Right ventricle myocardium inferior (tissue), 1 donor: ENCODE data around the gene EBNA1BP2. TPM values are rescaled to one million over a fixed set of nuclear protein-coding genes. Genes with fewer than 3 reads are reported as not detected.
"Not testable (repeated sequence)": the region's sequence is repeated elsewhere in the genome, so short reads cannot be mapped to it uniquely, and the experiment has no call there.

Experiments used
- ATAC-seq: fragments of 200-7000 bp; cut with Tn5 transposase; one replicate; pipeline ENCODE4 v1.9.1; 2020; ENCODE audit warnings: mild to moderate bottlenecking, moderate library complexity
- DNase-seq: peaks from one replicate; pipeline ENCODE4 v3.0.0; 2021; ENCODE audit errors: missing footprints
- intact Hi-C: fragments of 100-400 bp; cut with DNase I; formaldehyde crosslinking; loops from one replicate; pipeline ENCODE4 v1.11.0; 2022
- microRNA-seq: library from miRNA; unstranded; fragments of <30 nt; microRNA quantifications from one replicate; pipeline ENCODE4 v1.2.0, GENCODE V29; 2020
- total RNA-seq: library from RNA; stranded (reverse); fragmentation: NEBNext Ultra II Directional; extraction: Animal tissue kit (Norgen Biotek cat#: 25700); gene quantifications from one replicate; pipeline ENCODE4 v1.2.1, GENCODE V29; 2021
- donor health status: DM: no; HTN: yes; CAD: no; lungs with severe emphysema.

Gene EBNA1BP2
- total RNA-seq, 1 donor from 2014 or later: 26.8 TPM

GRCh38 chr1:43134640-43135039 is 37.5 kb downstream of the EBNA1BP2 start:
- intact Hi-C loops: no loop called here
- ATAC-seq: no peak
- no peak for DNase-seq

- ATAC-seq (no peak), DNase-seq (no peak)
- intact Hi-C loops: no loop called here
These were observed 38.0 kb downstream of the EBNA1BP2 start for GRCh38 chr1:43134068-43134467.

- DNase-seq: no peak
- no peak for ATAC-seq
- intact Hi-C loops: no loop called here
These were observed 42.7 kb downstream of the EBNA1BP2 start for GRCh38 chr1:43129426-43129825.

GRCh38 chr1:43128816-43129215 is 43.3 kb downstream of the EBNA1BP2 start:
- DNase-seq: no peak
- no peak for ATAC-seq
- intact Hi-C loops: no loop called here

GRCh38 chr1:43123031-43123430 is 49.1 kb downstream of the EBNA1BP2 start:
- DNase-seq: no peak
- intact Hi-C loops: no loop called here
- ATAC-seq: no peak

GRCh38 chr1:43121256-43121900 is 50.7 kb downstream of the EBNA1BP2 start:
- DNase-seq (no peak), ATAC-seq (no peak)
- intact Hi-C loops: no loop called here

GRCh38 chr1:43119928-43120586 is 52.0 kb downstream of the EBNA1BP2 start:
- intact Hi-C loops, DNase-seq, ATAC-seq: not testable (repeated sequence)

Small RNAs within 50 kb of the gene (microRNA-seq; reads per million reads assigned to microRNA genes)
- 2.2 reads per million for gene MIR6733

Other genes starting within 250 kb of the EBNA1BP2 start
- gene SLC2A1, start 213.4 kb downstream of the EBNA1BP2 start, total RNA-seq: 46.4 TPM
- not detected for gene CFAP57, start within 50 bp of the EBNA1BP2 start, total RNA-seq
- not detected for gene TMEM125, start 97.7 kb upstream of the EBNA1BP2 start, total RNA-seq
- not detected for gene C1orf210, start 113.3 kb upstream of the EBNA1BP2 start, total RNA-seq
- 22.2 TPM for gene TIE1, start 128.7 kb upstream of the EBNA1BP2 start, total RNA-seq
- 0.73 TPM for gene MPL, start 165.5 kb upstream of the EBNA1BP2 start, total RNA-seq
- 1.6 TPM for gene CDC20, start 186.7 kb upstream of the EBNA1BP2 start, total RNA-seq
- gene ELOVL1, start 195.7 kb upstream of the EBNA1BP2 start, total RNA-seq: 34.4 TPM
- 18.0 TPM for gene MED8, start 217.5 kb upstream of the EBNA1BP2 start, total RNA-seq
- 22.5 TPM for gene SZT2, start 217.6 kb upstream of the EBNA1BP2 start, total RNA-seq